GM13977 (cell line): ENCODE data around the gene PCDHA5.
"Not testable (repeated sequence)": the region's sequence is repeated elsewhere in the genome, so short reads cannot be mapped to it uniquely, and the experiment has no call there.

Experiments
- DNase-seq: peaks from one replicate; pipeline ENCODE4 v3.0.0; 2012; ENCODE audit warnings: low spot score
- in situ Hi-C: fragments of 300-500 bp; cut with MboI; formaldehyde crosslinking; loops from one replicate; pipeline ENCODE4 v1.12.0; 2022; ENCODE audit warnings: low sequenced_read_pairs, low pct_unique_long_range_greater_than_20kb, mixed read lengths, inconsistent platforms; ENCODE audit not compliant: unreplicated experiment
- TF ChIP-seq, protein P1 (sequence below): IDR thresholded peaks from 2 replicates; pipeline ENCODE4 v1.5.1; 2012; ENCODE audit warnings: mild to moderate bottlenecking, control low read depth; ENCODE audit not compliant: insufficient read depth; ENCODE audit errors: extremely low read depth, missing control alignments

PCDHA5 gene

DNA sequence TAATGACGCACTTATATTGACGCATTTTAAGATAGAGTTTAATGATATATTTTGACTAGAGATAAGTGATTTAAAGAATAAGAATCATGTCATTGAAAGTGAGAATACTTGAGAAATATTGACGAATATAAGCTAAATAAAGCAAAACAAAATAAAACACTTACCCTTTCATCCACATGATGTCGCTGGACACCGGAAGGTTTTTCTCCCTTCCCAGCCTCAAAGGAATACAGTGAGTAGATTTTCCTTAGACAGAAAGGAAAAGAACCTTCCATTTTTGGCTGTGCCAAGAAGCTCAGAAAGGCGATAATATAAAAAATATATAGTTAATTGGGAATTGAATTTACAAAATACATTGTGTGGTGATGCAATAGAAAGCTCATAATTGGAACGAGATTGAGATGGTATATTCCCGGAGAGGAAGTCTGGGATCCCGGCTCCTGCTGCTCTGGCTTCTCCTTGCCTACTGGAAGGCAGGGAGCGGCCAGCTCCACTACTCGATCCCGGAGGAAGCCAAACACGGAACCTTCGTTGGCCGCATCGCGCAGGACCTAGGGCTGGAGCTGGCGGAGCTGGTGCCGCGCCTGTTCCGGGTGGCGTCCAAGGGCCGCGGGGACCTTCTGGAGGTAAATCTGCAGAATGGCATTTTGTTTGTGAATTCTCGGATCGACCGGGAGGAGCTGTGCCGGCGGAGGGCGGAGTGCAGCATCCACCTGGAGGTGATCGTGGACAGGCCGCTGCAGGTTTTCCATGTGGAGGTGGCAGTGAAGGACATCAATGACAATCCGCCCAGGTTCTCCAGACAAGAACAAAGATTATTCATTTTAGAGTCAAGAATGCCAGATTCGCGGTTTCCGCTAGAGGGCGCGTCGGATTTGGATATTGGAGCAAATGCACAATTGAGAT is at the start of gene PCDHA5:
Gene PCDHA5, plus strand, starts transcription at position 239 of the 906 bp plus-strand sequence.
- in situ Hi-C loops: no loop called here
- TF ChIP-seq, protein P1, sequence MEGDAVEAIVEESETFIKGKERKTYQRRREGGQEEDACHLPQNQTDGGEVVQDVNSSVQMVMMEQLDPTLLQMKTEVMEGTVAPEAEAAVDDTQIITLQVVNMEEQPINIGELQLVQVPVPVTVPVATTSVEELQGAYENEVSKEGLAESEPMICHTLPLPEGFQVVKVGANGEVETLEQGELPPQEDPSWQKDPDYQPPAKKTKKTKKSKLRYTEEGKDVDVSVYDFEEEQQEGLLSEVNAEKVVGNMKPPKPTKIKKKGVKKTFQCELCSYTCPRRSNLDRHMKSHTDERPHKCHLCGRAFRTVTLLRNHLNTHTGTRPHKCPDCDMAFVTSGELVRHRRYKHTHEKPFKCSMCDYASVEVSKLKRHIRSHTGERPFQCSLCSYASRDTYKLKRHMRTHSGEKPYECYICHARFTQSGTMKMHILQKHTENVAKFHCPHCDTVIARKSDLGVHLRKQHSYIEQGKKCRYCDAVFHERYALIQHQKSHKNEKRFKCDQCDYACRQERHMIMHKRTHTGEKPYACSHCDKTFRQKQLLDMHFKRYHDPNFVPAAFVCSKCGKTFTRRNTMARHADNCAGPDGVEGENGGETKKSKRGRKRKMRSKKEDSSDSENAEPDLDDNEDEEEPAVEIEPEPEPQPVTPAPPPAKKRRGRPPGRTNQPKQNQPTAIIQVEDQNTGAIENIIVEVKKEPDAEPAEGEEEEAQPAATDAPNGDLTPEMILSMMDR: peak; percentile 27
- no peak for DNase-seq

DNA sequence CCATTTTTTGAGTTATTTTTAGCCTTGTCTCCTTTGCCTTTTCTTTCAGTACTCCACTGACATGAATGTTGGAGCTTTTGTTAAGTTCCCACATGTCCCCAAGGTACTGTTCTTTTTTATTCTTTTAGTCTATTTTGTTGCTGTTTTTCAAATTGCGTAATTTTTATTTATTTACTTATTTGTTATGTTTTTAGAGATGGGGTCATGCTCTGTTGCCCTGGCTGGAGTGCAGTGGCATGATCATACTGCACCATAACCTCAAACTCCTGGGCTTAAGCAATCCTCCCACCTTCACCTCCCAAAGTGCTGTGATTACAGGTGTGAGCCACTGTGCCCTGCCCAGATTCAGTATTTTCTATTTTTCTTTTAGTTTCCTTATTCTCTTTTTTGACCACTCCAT is 40.9 kb upstream of the PCDHA5 start:
- in situ Hi-C loops: no loop called here
- no peak for DNase-seq
- TF ChIP-seq, protein P1: no peak

DNA sequence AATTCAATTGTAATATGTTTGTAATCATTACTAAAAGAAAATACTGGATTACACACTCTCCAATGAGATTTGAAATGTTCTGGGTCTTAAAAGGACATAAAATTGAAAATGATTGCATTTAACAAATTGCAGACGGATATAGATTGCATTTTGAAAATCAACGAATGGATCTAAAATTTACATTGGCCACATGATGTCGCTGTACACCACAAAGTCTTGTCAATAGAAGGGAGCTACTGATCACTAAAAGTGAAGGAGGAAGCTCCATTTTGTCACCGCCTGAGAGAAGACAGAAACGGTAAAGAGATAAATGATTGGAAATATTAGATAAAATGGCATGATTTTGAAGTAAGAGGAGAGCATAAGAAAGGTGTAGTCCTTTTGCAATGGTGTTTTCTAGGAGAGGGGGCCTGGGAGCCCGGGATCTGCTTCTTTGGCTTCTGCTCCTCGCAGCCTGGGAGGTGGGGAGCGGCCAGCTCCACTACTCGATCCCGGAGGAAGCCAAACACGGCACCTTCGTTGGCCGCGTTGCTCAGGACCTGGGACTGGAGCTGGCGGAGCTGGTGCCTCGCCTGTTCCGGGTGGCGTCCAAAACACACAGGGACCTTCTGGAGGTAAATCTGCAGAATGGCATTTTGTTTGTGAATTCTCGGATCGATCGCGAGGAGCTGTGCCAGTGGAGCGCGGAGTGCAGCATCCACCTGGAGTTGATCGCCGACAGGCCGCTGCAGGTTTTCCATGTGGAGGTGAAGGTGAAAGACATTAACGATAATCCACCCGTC is 35.3 kb upstream of the PCDHA5 start, which contains the start of gene PCDHA1:
Gene PCDHA1, plus strand, starts transcription at position 236 of the 782 bp plus-strand sequence.
- TF ChIP-seq, protein P1: peak; percentile 20
- DNase-seq: no peak
- in situ Hi-C loops: no loop called here

DNA sequence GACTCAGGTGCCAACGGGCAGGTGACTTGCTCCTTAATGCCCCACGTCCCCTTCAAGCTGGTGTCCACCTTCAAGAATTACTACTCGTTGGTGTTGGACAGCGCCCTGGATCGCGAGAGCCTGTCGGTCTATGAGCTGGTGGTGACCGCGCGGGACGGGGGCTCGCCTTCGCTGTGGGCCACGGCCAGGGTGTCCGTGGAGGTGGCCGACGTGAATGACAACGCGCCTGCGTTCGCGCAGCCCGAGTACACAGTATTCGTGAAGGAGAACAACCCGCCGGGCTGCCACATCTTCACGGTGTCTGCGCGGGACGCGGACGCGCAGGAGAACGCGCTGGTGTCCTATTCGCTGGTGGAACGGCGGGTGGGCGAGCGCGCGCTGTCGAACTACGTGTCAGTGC is 34.0 kb upstream of the PCDHA5 start:
- DNase-seq, in situ Hi-C loops: not testable (repeated sequence)

DNA sequence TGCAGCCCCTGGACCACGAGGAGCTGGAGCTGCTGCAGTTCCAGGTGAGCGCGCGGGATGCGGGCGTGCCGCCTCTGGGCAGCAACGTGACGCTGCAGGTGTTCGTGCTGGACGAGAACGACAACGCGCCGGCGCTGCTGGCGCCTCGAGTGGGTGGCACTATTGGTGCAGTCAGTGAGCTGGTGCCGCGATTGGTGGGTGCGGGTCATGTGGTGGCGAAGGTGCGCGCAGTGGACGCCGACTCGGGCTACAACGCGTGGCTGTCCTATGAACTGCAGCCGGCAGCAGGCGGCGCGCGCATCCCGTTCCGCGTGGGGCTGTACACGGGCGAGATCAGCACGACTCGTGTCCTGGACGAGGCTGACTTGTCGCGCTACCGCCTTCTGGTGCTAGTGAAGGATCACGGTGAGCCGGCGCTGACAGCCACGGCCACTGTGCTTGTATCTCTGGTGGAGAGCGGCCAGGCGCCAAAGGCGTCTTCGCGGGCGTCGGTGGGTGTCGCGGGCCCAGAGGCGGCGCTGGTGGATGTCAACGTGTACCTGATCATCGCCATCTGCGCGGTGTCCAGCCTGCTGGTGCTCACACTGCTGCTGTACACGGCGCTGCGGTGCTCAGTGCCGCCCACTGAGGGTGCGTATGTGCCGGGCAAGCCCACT is 33.4 kb upstream of the PCDHA5 start:
- in situ Hi-C loops, DNase-seq: not testable (repeated sequence)

DNA sequence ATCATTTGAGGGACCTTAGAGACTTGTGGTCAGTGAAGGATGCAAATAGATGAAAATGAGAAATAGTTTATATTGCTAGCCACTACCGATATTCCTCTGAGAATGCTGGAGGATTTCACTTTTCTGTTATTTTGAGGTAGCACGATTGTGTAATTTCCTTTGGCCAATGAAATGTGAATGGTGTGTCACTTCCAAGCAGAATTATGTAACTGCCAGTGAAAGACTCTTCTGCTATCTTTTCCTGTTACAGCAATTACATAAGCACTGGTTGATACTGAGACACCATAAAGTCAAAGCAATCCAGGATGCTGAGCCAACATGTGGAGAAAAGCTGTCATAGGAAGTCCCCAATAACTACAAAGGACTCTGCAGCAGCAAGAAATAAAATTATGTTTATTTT is 30.3 kb upstream of the PCDHA5 start:
- TF ChIP-seq, protein P1: no peak
- in situ Hi-C loops: no loop called here
- no peak for DNase-seq

DNA sequence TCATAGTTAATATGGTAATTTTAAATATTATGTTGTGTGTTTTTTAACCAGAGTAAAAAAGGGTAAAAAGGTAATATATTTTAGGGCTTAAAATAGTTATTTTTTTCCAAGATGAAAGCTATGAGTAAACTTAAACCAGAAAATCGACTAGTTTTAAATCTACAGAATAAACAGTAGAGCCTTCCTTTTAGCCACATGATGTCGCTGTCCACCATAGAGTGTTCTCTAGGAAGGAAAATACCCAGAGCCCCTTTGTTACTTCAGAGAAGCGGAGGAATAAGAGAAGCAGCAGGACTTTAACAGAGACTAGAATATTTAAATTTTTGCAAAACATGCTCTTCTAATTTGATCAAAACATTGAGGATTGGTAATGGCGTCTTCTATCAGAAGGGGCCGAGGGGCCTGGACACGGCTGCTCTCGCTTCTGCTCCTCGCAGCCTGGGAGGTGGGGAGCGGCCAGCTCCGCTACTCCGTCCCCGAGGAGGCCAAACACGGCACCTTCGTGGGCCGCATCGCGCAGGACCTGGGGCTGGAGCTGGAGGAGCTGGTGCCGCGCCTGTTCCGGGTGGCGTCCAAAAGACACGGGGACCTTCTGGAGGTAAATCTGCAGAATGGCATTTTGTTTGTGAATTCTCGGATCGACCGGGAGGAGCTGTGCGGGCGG is 26.7 kb upstream of the PCDHA5 start, which contains the start of gene PCDHA2:
Gene PCDHA2, plus strand, starts transcription at position 258 of the 664 bp plus-strand sequence.
- TF ChIP-seq, protein P1: no peak
- in situ Hi-C loops: no loop called here
- no peak for DNase-seq
